Brain microvascular endothelial cell (primary cell): ENCODE measurements around the gene P3R3URF.

Experiments
- DNase-seq: peaks from one replicate; pipeline ENCODE4 v3.0.0-alpha.2; 2020
- H3K27ac ChIP-seq: fragments of 250-450 bp; sonication (Bioruptor Pico); 2 replicates; pipeline ENCODE4 v1.5.1; 2020; ENCODE audit warnings: mild to moderate bottlenecking, moderate library complexity
- H3K27me3 ChIP-seq: fragments of 250-450 bp; sonication (Bioruptor Pico); replicated peaks from 2 replicates; pipeline ENCODE4 v1.5.1; 2020; ENCODE audit warnings: mild to moderate bottlenecking
- H3K36me3 ChIP-seq: fragments of 250-450 bp; sonication (Bioruptor Pico); replicated peaks from 2 replicates; pipeline ENCODE4 v1.5.1; 2020; ENCODE audit warnings: mild to moderate bottlenecking
- H3K4me3 ChIP-seq: 2 replicates; pipeline ENCODE4 v1.5.1; 2011; ENCODE audit warnings: low read depth, mild to moderate bottlenecking, control low read depth, low read length, moderate library complexity
- in situ Hi-C: cut with HindIII; loops from 2 replicates; pipeline ENCODE4 v1.10.0; 2017; ENCODE audit warnings: low sequenced_read_pairs, low pct_ligation_motif_present
- TF ChIP-seq, protein P1 (sequence below): IDR thresholded peaks from 2 replicates; pipeline ENCODE4 v1.5.1; 2011; ENCODE audit warnings: low read depth, mild to moderate bottlenecking, moderate library complexity, low read length, control low read depth, inconsistent platforms; ENCODE audit errors: missing control alignments

P3R3URF gene

DNA sequence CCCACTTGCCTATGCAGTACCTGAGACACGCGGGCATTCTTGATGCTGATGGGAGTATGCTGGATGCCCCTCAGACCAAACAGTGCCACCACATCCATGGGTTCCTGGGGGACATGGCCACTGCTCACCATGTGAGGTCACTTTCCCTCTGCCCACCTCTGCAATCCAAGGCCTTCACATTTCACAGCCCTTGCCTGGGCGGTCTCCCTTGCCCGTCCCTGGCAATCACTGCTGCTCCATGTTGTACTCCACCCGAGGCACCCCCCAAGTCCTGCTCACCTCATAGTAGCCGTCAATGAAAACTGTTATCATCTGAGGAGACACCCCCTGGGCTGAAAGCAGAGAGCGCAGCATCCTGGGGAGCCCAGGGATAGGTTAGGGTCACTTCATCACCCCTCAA, 17.0 kb upstream of the P3R3URF start:
- Histone ChIP-seq H3K27me3 (no peaks in the 10 kb centered on the region), H3K36me3 (peaks cover 42% of the 10 kb centered on the region), H3K27ac (no peak overlapping the region), H3K4me3 (no peak overlapping the region)
- in situ Hi-C loops, result no loop called here
- TF ChIP-seq, protein P1, sequence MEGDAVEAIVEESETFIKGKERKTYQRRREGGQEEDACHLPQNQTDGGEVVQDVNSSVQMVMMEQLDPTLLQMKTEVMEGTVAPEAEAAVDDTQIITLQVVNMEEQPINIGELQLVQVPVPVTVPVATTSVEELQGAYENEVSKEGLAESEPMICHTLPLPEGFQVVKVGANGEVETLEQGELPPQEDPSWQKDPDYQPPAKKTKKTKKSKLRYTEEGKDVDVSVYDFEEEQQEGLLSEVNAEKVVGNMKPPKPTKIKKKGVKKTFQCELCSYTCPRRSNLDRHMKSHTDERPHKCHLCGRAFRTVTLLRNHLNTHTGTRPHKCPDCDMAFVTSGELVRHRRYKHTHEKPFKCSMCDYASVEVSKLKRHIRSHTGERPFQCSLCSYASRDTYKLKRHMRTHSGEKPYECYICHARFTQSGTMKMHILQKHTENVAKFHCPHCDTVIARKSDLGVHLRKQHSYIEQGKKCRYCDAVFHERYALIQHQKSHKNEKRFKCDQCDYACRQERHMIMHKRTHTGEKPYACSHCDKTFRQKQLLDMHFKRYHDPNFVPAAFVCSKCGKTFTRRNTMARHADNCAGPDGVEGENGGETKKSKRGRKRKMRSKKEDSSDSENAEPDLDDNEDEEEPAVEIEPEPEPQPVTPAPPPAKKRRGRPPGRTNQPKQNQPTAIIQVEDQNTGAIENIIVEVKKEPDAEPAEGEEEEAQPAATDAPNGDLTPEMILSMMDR, result no peak
- DNase-seq, result no peak

DNA sequence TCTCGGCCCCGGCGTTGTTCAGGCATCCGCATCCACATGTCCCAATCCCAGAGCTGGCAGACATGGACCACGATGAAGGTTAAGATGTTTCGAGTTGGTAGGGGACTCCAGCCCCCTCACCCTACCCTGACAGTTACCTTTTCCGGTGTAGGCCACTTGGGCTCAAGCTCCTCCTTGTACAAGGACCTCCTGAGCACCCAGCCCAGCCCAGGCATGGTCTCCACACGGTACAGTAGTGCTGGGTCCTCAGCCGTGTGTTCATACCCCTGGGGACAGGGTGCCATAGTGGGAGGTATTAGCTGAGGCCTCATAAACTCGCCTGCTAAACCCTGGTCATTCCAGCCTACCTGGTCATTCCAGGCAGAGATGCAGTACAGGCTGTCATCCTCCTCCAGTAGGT, 15.9 kb upstream of the P3R3URF start:
- Histone ChIP-seq H3K27me3 (no peaks in the 10 kb centered on the region), H3K27ac (no peak overlapping the region), H3K4me3 (no peak overlapping the region), H3K36me3 (peaks cover 42% of the 10 kb centered on the region)
- in situ Hi-C loops, result no loop called here
- TF ChIP-seq, protein P1, result no peak
- no peak for DNase-seq

DNA sequence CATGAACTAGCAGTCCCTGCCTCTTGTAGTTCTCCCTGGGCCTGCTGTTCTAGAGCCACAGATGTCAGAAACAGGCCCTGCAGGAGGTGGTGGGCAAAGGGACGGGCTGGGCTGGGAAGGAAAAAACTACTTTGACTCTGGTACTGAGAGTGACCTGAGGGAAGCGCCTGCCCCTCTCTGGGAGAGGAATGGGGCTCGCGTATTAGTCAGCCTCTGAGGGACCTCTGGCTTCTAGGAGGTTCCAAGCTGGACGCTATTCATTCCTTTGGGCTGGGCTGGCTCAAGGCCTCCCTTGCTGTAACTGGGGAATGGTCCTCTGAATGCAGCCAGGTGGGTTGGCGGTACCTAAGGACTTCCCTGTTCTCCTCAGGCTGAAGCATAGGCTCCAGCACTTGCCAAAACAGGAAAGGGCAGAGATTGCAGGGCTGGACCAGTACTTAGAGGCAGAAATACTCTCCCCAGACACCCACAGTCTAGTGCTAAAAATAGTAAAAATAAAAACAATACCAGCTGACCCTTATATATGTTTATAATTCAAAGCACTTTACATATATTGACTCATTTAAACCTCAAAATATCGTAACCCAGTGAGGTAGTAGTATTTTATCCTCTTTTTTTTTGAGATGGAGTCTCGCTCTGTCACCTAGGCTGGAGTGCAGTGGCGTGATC, 14.9 kb upstream of the P3R3URF start:
- H3K36me3 ChIP-seq, result peaks cover 42% of the 10 kb centered on the region

DNA sequence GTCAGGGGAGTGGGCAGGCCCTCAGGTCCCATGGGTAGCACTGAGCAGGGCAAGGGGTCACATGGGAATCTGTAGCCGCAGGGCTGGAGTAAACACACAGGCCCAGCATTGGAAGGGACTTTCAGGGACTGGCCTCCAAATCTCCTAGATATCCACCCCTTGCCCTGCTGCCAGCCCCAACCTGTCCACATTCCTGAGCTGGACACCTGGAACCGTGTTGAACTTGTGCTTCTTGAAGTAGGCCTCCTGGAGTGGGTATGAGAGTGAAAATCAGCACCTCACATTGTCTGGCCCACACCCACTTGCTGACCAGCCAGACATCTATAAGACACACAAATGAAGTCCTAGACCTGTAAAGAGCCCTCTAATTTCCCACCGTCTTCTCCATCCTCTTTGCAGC, 14.3 kb upstream of the P3R3URF start:
- Histone ChIP-seq H3K27me3 (no peaks in the 10 kb centered on the region), H3K36me3 (peaks cover 38% of the 10 kb centered on the region), H3K4me3 (no peak overlapping the region), H3K27ac (no peak overlapping the region)
- no peak for DNase-seq
- TF ChIP-seq, protein P1, result no peak
- in situ Hi-C loops, result no loop called here

More for the DNA sequence above, 14.9 kb upstream of the P3R3URF start:
- no peak overlapping the region for H3K4me3 ChIP-seq
- no peak overlapping the region for H3K27ac ChIP-seq
- TF ChIP-seq, protein P1, result no peak
- peak; percentile 18 for DNase-seq
- in situ Hi-C loops, result no loop called here
- no peaks in the 10 kb centered on the region for H3K27me3 ChIP-seq

DNA sequence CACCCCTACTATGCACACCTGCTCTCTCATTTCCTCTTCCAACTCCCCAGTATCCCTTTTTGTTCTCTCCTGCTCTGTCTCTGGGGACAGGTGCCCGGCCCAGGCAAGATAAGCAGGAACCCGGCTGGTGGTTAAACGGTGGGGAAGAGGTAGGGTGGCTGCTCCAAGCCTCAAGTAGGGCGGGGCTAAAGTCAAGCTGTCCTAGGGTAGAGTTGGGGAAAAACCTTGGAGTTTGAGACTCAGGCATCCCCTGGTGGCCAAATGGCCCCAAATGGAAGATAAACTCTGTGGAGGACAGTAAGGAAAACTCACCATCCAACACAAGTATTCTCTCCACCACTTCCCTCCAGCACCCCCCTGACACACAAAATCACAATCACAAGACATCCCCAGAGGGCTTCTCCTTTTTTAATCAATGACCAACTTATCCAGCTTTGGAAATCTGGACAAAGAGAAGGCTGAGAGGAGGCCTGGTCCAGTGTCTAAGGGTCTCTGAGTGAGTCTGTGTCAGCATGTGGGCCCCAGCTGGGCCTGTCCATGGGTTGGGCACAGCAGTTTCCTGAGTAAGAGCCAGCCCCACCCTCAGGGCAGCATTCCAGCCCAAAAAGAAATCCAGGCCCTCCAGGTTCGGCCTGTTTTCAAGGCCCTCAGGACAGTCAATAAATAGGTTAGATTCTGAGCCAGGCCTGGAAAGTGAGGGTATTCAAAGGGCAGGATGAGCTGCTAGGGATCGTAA, 12.2 kb upstream of the P3R3URF start:
- no peak overlapping the region for H3K27ac ChIP-seq
- TF ChIP-seq, protein P1, result peak; percentile 28
- H3K36me3 ChIP-seq, result peaks cover 29% of the 10 kb centered on the region
- in situ Hi-C loops, result loop anchor here (10.0 kb wide), 1 partner anchor 154 kb away; no protein-coding TSS in a partner anchor
- no peak overlapping the region for H3K4me3 ChIP-seq
- no peak for DNase-seq
- H3K27me3 ChIP-seq, result no peaks in the 10 kb centered on the region
